GM21367 (cell line): ENCODE results near the gene OR4D9.
"Not testable (repeated sequence)": the region's sequence is repeated elsewhere in the genome, so short reads cannot be mapped to it uniquely, and the experiment has no call there.

Experiments
- ATAC-seq: cut with Tn5 transposase; IDR thresholded peaks from one replicate; pipeline ENCODE4 v1.9.1; 2021; ENCODE audit not compliant: unreplicated experiment

Gene OR4D9

DNA sequence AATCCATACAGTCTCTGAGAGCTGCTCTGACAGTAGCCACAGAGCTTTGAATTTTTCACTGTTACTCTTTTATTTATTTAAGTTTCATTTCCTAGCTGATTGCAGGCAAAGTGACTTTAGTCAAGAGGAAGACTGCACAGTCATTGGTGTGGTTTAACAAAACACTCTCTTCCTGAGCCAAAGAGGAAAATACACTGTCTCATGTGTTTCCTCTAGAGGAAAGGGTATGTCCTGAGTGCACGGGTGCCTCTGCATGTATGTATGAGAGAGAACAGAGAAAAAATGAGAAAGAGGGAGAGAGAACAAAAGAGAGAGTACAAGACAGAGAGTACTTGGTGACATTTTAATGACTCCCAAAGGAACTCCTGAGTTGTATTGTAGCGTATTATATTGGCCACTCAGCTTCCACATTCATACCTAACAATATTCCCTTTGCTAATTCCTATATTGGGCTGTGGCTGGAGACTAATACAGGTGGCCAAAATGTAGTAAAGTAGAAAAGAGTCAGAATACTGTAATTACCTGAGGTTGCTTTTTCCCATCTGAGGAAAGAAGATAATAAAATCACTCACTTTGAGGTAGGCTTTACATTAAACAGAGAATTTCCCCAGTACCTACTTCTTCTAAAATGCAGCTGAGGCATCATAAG lies at the start of gene OR4D9:
OR4D9 (plus strand) TSS at position 599 of the 649 bp plus-strand sequence. CDS start 3,374 bp downstream, outside the sequence.
- no peak for ATAC-seq

DNA sequence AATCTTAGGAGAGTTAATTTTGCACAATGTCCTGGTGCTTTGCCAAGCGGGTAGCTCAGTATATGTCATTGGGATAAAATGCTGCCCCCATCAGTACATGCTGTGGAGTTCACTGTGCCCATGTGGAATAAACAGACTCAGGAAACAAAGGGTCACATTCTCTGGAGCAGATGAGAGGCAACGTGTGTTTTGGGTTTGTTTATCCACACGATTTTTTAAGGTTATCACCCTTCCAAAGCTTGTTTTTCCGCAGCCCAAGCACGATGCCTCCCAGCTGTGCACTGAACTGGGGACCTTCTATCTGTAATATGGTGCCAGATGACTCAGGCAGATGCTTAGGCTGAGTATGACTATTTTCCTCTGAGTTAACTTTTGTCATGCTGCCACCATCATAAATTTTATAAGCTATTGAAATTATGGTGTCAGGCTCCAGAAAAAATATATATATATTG lies 48.1 kb upstream of the OR4D9 start:
- ATAC-seq, result no peak

DNA sequence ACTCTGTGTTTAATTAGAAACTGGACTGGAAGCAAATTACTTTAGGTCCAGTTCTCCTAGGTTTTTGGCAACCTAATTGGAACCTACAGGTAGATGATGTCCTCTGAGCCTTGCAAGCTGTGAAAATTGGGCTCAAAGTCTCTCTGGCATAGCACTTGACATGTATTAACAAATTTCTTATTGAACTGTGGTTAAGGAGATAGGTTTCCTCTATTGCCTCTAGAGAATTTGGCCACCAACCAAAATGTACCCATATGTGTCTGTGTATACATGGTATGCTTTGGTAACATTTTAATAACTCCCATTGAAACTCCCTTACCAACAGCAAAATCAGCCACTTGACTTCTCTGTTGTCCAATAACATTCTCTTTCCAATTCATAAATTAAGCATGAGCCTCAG lies 38.3 kb upstream of the OR4D9 start, which contains the start of gene OR4D10:
OR4D10 (plus strand) TSS at position 301 of the 400 bp plus-strand sequence. CDS start 4,115 bp downstream, outside the sequence.
- ATAC-seq, result no peak

DNA sequence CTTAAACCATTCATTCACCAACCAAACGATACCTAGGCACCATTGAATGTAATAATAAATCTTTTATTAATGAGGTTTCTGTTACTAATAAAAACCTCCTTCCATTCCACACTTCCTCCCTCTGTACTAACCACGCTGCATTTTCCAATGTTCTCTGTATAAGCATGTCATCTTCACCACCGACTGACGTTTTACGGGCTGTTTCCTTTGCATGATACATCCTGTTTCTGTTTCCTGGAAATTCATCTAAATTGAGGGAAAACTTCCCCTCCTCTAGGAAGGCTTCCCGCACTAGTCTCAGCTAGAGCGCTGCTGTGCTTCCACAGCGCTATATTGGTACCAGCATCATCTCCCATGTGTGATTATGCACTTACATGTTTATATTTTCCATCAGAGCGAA lies 36.2 kb upstream of the OR4D9 start:
- no peak for ATAC-seq

DNA sequence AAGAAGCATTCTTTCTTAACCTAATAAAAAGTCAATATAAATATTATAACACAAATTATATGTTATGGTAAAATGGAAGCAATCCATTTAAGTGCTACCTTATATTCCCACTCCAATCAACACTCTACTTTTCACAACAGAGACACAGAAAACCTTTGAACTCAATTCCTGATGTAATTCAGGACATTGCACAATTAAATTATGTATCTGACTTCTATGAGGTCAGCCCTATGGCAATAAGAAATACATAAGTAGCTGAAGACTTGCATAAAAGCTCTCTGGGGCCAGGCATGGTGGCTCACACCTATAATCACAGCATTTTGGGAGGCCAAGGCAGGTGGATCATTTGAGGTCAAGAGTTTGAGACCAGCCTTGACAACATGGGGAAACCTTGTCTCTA lies 31.4 kb upstream of the OR4D9 start:
- no peak for ATAC-seq

DNA sequence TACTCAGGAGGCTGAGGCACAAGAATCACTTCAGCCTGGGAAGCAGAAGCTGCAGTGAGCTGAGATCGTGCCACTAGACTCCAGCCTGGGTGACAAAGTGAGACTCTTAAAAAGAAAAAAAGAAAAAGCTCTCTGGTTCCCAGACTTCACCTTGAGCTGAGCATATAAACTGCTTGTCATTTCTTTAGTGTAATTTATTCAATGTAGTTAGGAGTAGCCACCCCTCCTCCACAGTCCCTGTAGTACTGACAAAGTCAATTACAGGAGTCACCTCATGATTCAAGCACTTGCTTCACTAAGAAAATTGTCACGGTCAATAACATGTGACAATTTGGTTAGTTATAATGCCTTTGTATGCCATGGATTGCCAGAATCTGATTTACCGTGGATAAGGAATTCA lies 31.0 kb upstream of the OR4D9 start:
- ATAC-seq, result no peak

DNA sequence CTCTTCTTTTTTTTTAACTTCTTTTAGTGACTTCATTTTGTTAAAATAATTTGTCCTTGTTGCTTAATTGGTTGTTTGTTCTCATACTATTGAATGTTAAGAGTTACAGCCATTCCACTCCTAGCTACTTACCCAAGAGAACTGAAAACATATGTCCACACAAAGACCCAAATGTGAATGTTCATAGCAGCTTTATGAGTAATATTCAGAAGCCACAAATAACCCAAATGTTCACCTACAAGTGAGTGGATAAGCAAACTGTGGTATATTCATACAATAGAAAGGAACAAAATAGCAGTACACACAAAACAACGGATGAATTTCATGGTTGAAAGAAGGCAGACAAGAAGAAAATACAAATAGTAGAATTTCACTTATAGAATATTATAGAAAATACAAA lies 9.4 kb upstream of the OR4D9 start:
- ATAC-seq, result no peak

DNA sequence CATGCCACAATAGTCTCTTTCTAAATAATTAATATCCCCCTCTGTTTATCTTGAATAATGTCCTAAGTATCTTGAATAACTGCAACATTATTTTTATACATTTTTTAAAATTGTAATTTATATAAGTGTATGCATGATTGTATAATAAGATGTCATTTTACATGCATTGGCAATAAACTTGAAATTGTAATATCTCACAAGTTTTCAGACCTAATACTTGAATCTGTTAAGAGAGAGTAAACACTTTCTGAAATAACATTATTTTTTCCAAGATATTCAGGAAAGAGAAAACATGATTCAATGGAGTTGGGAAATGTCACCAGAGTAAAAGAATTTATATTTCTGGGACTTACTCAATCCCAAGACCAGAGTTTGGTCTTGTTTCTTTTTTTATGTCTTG lies 8.1 kb upstream of the OR4D9 start, which contains the start of gene OR4D11:
OR4D11 (plus strand) TSS at position 301 of the 400 bp plus-strand sequence; CDS start at position 301, 0 bp downstream.
- ATAC-seq, result no peak

DNA sequence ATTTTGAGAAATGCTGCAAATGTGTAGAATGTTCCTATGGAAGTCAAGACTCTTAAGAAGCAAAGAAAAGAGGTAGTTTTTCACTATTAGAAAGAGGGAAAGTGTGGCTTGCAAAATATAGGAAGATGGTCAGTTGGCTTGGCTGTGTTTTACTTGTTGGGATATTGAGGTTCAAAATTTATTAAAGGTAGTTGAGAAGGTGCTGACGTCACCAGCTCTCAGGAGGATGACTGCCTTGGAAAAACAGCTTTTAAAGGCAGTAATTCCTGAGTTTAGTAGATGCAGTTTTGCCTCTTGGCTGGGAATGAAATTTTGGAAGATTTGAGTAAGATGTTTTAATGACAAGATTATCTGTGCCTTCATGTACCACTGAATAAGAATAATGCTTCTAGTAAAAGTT lies 336 bp downstream of the OR4D9 start:
- no peak for ATAC-seq

DNA sequence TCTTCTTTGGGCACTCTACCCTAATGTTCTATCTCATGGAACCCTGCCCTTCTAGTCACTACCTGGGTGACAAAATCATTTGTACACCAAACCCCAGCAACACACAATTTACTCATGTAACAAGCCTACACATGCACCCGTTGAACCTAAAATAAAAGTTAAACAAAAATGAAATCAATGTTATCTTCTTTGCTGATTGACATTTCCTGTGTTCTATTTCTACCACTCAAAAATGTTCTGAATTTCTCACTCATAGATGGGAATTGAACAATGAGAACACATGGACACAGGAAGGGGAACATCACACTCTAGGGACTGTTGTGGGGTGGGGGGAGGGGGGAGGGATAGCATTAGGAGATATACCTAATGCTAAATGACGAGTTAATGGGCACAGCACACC lies 8.8 kb downstream of the OR4D9 start:
- not testable (repeated sequence) for ATAC-seq

DNA sequence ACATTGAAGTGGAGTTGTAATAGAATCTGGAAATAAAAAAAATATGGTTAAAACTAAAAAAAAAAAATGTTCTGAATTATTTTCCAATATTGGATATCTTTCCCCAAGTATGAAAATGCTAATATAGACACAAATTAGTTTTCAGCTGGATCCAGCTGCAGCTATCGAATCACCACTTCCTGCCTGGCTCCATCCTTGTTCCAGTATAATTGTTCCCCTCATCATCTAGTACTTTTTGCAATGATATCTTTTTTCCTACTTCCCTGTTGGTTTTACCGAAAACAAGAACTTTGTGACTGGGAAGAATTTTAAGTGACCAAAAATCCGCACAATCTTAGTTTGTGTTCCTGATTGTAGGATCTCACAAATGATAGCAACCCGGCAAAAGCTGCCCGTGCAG lies 9.4 kb downstream of the OR4D9 start:
- ATAC-seq, result no peak

DNA sequence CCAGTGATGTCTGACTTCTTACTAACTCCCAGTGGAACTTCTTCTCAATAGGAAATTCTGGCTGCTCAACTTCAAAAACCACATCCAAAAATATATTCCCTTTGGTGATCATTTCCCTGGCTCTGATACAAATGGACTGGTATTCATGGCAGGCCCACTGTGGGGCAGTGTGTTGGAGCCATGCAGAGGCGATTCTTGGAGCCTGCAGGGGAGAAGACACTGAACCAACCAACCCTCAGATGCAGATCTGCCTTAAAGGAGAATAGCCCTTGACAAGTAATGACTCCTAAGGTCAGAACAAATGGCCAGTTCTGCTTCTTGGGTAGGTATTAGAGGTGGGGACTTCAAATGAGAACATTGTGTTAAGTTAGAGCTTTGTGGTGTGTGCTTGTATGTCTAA lies 12.2 kb downstream of the OR4D9 start:
- no peak for ATAC-seq

DNA sequence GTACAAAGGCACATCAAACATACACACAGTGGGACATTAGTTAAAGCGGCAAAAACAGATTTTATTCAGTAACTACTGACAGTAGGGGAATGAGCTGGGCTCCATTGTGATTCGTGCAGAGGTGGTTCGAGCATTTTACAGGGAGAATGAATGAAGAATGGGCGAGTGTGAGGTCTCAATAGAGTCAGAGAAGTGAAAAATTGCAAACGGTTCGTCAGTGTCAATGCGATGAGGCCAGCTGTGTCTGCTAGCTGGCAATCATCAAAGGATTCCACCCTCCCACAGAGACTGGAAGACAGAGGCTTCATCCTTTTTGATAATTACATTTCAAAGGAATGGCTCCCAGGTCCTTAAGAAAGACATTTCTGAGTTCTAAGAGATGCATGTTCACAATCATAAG lies 17.4 kb downstream of the OR4D9 start:
- ATAC-seq, result no peak

DNA sequence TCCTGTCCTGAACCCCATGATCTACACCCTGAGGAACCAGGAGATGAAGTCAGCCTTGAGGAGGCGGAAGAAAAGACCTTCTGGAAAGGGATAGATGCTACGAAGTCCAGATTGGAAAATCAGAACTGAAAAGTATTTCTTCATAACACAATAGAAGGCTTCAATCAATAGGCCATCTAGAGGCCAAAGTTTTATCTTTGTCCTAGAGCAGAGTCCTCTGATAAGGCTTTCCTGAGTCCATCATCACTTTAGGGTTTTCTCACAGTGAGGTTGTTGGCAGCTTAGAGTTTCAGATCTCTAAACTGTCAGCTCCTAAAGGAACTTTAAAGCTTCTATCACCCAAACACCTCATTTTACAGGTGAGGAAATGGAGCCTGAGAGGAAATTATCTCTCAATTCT lies 21.3 kb downstream of the OR4D9 start:
- ATAC-seq, result no peak

DNA sequence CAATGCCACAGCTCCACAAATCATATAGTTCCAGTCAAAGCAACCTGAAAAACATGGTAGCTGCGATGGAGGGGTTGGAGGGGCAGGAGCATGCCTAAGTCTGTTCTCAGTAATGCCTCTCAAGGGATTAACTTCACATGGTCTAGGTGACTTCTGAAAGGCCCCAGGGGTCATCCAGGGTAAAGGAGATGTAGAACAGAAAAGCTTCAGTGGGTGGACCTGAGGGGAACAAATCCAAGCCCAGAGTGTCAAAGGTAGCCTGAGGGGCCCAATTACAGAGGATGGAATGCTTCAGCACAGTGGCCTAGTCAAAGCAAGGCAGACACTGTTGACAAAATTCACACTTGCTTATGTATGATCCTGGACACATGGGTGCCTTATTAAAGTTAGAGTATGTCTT lies 23.3 kb downstream of the OR4D9 start:
- no peak for ATAC-seq

DNA sequence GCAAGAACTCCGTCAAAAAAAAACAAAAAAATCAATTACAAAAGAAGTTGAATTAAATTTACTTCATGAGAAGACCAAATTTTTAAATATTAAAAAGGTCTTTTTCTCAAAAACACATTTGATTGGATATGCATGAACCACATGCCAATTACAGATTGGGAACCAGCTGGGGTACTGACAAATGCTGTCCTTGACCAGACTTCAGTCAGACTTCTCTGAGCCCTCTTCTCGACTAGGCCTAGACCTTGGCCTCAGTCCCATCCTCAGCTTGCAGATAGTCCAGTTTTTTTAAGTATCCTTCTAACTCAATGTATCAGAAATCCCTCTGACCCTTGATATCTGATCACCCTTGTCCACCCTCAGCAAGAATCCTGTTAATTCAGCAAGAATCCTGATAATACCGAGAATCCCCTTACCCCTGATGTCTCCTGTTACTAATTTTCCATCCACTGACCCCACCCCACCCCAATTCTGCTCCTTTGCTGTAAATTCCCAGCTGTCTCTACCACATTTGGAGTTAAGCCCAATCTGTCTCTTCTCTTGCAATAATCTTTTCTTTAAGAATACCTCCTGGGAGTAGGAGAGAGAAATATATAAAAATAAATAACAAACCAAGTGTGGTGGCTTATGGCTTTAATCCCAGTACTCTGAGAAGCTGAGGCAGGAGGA lies 30.9 kb downstream of the OR4D9 start:
- ATAC-seq, result no peak

DNA sequence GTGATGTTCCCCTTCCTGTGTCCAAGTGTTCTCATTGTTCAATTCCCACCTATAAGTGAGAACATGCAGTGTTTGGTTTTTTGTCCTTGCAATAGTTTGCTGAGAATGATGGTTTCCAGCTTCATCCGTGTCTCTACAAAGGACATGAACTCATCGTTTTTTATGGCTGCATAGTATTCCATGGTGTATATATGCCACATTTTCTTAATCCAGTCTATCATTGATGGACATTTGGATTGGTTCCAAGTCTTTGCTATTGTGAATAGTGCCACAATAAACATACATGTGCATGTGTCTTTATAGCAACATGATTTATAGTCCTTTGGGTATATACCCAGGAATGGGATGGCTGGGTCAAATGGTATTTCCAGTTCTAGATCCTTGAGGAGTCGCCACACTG lies 32.4 kb downstream of the OR4D9 start:
- not testable (repeated sequence) for ATAC-seq

DNA sequence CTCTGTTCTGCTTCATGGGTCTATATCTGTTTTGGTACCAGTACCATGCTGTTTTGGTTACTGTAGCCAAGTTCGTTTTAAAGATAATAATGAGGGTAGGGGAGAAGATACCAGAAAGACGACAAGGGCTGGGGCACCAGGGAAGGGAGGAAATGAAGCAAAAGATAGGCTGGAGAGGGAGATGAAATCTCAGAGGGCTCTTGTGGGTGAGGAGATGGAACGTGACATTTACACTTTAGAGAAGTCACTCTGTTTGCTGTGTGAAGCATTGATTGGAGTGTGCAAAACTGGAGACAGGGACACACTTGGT lies 33.5 kb downstream of the OR4D9 start:
- ATAC-seq, result no peak

DNA sequence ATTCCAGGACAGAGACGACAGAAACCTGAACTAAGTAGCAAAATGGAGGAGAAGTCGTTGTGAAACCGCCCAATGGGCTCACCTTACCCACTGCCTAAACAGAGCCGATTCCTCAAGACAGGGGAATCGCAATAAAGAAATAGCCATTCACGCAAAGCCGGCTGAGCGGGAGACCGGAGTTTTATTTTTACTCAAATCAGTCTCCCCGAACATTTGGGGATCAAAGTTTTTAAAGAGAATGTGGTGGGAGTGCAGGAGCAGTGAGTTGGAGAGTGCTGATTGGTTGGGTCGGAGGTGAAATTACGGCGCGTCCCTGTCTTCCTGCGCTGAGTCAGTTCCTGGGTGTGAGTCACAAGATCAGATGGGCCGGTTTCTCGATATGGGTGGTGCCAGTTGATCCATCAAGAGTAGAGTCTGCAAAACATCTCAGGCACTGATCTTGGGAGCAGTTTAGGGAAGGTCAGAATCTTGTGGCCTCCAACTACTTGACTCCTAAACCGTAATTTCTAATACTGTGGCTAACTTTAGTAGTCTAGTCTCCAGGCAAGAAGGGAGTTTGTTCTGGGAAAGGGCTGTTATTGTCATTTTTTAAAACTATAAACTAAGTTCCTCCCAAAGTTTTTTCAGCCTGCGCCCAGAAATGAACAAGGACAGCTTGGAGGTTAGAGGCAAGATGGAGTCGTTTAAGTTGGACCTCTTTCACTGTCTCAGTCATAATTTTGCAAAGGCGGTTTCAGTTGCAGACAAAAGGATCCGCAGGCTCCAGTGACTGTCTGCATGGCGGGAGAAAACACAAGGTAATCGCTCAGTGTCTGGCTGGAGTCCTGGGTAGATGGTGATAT lies 34.1 kb downstream of the OR4D9 start:
- no peak for ATAC-seq

DNA sequence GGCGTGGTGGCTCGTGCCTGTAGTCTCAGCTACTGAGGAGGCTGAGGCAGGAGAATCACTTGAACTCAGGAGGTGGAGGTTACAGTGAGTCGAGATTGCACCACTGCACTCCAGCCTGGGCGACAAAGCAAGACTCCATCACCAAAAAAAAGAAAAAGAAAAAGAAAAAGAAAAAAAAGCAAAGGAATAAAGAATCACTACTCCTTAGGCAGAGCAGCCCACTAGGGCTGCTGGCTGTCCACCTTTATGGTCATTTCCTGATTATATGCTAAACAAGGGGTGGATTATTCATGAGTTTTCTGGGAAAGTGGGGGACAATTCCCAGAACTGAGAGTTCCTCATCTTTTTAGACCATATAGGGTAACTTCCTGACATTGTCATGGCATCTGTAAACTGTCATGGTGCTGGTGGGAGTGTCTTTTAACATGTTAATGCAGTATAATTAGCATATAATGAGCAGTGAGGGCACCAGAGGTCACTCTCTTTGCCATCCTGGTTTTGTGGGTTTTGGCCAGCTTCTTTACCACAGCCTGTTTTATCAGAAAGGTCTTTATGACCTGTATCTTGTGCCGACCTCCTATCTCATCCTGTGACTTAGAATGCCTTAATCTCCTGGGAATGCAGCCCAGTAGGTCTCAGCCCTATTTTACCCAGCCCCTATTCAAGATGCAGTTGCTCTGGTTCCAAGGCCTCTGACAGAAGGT lies 36.4 kb downstream of the OR4D9 start:
- ATAC-seq, result not testable (repeated sequence)

DNA sequence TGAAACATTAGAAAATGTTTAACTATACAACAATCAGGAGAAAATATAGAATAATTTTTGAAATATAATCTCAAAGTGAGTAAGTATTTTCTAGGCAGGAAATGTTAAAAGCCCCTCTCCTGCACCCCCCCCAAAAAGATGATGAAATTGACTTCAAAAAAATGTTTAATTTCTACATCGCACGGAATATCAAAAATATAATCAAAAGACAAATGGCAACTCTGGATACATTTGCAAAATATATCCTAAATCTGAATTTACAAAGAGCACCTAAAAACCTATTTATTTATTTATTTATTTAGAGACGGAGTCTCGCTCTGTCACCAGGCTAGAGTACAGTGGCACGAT lies 36.9 kb downstream of the OR4D9 start:
- ATAC-seq, result no peak
